CD4-positive, alpha-beta T cell treated with Interleukin-17A for 1 hour (primary cell): ENCODE data around the gene HOXA9.

Experiments used
- DNase-seq: peaks from one replicate; pipeline ENCODE4 v3.0.0-alpha.2; 2020

HOXA9 gene

DNA sequence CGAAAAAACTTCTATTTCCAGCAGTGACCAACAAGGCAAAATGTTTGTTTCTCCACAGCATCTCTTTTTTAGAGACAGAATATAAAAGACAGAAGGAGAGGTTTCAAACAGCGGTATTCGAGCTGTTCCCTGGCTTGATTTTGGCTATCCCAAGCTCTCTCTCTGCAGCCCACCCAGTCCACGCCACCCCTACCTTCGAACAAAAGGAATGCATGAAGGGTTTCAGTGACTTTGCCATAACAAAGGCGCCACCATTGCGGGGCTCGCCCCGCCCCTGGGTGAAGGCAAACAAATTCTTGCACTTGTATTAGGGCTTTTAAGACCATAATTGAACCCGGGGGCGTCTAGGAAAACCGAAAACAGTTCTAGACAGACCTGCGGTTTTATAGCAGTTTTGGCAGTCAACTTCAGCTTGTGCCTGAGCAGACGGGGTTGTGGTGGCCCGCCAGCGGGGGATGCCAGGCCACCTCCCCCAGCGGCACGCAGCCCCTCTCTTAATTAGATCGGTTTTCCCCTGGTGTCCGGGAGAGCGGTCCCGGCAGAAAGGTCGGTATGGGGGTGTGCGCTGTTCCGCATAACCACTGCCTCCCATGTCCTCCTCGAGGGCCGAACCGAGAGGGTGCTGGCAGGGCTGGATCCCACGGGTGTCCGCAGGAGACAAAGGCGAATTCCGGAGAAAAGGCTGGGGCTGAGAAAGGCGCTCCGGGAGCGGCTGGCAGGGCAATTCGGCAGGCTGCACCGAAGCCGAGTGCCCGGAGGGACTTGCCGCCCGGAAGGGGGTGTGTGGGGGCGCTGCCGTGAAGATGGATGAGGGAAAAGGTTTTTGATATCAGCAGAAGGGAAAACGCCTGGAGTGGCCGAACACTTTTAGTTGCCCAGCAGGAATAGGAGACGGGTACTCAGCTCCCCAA lies 22.4 kb upstream of the HOXA9 start:
- no peak for DNase-seq

DNA sequence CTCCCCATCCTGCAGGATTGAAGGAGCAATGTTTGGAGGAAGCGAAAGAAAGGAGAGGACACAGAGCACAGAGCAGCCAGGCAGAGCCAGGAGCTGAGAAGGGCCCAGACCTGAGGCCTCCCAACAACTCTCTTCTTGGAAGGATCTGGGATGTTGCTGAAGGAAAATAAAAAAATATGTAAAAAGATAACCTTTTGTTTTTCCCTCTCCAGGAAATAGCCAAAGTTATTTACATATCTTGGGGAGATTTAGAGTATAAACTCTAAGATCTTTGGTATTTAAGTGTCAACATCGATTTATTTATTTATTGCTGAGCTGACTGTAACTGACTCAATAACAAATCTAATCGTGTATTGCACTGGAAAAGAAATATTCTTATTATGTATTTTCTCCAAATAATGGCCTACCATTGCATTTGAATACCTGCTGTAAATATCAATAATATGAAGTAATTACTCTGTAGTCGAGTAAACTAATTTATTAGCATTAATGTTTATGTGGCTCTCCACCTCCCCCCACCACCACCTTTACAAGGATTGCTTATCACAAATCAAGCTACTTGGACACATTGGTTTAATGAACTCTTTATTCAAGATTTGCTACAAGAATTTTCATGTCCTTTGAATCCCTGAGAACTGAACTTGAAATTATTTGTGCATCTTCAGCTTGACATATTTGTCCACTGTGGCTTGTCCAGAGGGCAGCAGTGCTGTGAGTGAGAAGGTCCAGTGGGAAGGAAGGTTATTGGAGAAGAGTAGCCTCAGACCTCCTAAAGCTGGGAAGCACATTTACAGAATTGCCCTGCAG lies 21.5 kb upstream of the HOXA9 start:
- DNase-seq, result no peak

DNA sequence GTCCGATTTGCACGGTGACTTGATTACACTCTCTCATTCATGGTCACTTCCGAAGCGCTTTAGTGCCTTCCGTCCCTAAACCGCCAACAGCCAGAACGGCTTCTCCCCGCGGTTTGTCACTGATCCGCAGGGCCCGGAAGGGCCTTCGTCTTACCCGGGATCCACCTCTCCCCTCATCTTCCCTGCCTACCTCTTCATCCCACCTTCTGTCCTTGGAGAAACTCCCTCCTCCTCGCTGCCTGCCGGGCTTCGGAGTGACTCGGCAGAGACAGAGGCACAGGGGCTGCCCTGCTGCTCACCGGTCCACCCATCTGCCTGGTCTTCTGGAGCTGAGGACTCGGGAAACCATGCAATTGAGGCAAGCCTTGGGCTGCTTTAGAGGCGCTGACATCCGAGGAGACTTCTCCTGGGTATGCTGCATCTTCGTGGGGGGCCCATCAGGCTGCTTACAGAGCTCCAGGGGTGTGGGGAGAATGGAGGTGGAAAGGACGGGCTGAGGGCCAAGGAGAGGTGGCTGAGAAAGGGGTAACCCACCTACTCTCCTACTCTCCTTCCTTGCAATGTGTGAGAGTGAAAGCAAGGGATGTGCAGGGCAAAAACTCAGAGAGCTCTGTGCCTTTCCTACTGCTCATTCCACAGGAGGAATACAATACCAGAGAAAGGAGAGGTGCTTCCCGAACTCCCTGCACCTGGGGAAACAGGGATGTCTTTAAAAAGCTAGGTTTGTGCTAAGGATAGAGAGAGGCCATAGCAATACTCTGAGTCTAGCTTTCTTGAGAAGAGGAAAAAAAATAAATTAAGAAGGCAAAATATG lies 20.7 kb upstream of the HOXA9 start:
- DNase-seq, result no peak

DNA sequence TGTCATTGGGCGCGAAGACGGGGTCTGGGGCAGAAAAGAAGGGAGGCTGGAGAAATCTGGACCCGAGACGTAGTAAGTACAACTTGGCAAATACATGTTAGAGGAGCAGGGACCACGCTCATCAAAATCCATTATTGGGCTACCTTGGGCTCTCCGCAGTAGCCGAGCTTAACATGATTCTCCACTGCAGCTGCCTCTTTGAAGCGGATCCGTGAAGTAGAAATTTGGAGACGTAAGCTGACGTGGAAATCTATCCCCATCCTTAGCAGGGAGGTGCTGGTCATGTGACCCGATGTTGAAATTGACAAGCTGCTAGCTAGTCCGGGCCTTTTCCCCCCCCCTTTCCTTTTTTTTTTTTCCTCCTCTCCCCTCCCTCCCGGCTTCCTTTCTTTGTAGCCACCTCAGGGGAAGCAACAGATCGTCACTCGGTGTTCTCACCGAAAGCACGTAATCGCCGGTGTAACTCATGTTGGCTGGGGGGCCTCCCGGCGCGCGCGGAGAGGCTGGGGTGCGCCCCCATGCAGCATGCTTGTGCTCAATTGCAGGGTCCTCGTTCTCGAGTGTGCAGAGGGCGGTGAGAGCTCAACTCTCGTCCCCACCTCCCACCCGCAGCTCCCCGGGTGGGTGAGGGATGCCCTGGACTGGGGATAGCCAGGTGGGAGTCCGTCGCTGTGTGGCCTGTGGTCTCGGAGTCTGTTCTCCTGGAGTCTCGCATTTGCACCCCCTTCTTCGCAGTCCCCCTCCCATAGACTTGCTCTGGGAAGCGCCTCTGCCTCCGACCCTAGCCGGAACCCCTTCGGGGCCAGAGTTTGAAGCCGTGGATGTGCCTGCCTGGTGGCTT lies 19.9 kb upstream of the HOXA9 start, which contains the start of gene HOXA11:
Gene HOXA11, minus strand, starts transcription at position 220 of the 841 bp plus-strand sequence. Its CDS starts 88 bp downstream, at position 132.
- DNase-seq, result no peak

DNA sequence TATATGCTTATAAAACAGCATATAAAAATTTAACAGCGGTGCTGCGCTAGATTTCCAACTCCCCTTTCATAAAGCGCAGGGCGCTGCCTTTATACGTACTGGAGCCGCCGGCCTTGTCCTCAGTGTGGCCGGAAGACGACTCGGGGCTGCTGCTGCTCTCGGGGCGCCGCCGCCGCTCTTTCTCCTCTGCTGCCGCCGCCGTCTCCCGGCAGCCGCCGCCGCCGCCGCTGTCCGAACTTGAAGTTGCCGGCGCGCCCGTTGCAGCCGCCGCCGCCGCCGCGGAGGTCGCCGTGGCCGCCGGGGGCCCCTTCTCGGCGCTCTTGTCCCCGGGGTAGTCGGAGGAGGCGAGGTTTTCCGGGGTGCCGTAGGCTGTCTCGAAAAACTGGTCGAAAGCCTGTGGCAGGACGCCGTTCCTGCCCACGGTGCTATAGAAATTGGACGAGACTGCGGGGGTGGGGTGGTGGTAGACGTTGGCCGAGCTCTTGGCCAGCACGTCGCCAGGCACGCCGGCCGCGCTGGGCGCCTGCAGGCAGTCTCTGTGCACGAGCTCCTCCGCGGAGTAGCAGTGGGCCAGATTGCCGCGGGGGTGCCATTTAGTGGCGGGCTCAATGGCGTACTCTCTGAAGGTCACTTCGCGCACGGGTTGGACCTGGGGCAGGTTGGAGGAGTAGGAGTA lies 19.1 kb upstream of the HOXA9 start:
- DNase-seq, result no peak

DNA sequence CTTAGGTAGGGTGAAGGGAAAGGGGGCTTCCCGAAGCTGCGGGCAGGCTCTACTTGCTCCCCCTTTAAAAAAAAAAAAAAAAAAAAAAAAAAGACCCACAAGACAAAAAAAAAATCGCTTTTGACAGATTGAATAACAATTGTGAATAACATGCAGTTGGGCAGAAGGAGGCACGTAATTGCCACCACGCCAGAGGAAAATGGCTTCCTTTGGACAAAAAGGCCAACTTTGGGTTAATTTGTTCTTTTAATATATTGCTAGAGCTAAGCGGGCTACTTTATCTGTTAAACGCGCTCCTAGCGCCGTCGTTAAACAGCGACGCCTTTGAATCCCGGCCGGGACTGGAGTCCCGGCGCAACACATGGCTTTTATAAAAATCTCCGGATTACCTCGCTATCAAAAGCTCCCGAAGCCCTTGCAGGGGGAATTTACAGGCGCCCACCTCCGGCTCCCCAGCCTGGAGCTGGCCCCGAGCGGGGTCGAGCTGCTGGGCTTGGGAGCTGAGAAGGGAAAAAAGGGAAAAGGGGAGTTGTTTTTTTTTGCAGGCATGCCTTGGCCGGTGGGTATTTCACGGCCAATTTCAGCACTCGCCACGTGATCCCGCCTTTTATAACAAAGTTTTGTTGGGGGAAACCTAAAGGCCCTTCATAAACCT lies 18.5 kb upstream of the HOXA9 start:
- no peak for DNase-seq

DNA sequence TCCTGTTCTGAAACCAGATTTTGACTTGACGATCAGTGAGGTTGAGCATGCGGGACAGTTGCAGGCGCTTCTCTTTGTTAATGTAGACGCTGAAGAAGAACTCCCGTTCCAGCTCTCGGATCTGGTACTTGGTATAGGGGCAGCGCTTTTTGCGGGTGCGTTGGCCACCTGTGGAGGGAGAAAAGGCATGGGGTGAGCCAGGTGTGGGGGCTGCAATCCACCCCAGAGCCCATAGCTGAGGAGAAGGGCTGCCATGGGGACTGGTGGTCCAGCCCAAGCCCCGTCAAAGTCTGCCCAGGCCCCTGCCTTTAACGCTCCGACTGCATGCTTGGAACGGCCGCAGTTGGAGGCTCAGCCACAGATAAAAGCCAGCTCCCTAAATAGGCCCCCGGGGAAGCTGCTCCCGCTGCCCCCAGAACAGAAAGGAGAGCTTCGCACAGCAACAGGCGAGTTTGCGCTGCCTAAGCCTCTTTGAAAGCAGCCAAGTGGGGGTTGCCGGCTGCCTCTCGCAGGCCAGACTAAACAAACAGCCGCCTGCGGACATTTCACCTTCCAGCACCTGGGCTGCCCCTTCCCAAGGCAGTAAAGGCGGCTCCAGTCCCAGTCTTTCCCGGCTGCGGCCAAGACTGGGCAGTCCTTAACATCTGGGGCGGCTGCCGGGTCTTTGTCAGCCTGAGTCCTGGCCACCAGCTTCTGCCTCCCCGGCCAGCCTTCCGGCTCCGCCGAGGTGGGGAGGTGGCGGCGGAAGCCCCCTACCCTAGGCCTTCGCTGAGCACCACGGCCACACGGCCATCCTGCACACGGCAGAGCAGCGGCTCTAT lies 17.7 kb upstream of the HOXA9 start:
- no peak for DNase-seq

DNA sequence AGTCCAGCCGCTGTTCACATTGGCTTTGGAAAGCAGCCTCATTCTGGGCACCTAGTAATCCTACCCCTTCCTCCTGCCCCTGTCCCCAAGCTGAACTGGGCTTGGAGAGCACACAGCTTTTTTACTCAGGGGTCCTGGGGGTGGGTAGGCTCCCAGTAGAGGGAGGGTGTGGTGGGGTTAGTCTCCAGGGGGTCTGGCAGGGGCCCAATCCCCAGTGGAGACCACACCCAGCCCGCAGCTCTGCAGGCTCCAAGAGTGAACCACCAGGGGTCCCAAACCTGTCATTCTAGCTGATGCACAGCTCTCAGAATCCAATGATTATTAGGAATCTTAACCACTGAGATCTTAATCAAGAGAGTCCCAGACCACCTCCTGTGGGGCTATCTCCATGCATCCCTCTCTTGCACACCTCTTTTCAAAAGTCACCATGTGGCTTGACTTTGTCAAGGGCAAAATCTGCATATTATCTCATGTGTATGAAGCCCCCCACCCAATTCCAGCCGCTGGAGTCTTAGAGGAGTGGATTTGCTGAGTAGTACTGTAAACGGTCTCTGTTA lies 17.0 kb upstream of the HOXA9 start:
- DNase-seq, result no peak

DNA sequence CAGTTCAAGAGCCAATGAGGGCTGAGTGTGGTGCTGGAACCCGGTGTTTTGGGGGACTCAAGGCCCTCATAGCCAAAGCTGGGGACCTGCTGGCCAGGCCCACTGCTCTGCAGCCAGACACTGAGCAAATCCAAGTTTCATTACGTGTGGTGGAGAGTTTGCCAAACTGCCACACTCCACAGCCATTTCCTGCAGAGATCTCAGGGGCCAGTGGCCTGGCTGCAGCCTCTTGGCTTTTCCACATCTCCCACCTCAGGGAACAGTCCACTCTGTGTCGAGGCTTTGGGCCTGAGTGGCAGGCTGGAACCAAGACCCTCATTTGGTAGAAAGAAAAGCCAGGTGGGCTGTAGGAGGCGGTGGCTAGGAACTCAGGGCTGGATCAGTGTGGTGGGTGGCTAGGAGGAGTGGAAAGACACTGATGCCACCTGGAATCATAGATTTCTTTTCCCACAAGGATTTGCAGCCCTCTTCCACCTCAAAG lies 16.5 kb upstream of the HOXA9 start:
- no peak for DNase-seq

DNA sequence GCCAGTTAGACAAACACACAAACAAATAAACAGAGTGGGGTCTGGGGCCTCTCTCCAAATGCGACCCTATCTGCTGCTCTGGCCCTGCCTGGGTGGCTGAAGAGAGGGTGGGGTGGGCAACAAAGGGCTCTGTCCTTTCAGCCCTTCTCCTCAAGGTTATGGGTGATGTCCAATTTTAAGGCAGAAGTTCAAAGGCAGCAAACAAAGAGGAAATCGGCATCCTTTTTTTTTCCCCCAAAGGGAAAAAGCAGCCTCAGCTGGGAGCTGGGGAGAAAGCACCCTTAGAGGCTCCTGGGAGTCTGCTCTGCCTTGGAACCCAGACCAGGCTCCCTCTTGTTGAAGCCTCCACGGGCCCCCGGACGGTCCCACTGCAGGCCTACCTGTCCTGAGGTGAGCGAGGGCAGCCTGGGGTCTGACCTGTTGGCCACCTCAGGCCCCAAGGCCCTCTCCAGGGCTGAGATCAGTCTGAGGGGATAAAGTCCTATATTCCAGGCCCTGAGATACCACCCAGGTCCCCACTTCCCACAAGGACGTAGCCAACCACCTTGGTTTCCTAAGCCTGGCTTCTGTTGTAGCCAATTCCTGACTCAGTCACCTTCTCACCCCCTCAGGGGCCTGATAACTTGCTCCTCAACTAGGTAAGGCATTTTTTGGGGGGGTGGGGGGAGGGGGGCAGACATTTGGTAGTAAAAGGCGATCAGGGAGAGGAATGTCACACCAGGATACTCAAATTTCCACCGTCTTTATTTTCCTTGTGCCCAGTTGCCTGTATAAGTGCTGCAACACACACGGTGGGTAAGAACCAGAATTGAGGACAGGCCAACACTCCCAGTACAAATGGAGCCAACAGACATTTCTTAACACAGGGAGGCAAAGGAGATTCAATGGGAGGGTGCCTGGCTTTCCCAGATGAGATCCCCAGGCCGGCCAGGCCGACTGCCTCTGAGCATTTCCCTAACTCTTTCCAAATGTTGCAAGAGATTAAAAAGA lies 15.4 kb upstream of the HOXA9 start:
- DNase-seq, result no peak

DNA sequence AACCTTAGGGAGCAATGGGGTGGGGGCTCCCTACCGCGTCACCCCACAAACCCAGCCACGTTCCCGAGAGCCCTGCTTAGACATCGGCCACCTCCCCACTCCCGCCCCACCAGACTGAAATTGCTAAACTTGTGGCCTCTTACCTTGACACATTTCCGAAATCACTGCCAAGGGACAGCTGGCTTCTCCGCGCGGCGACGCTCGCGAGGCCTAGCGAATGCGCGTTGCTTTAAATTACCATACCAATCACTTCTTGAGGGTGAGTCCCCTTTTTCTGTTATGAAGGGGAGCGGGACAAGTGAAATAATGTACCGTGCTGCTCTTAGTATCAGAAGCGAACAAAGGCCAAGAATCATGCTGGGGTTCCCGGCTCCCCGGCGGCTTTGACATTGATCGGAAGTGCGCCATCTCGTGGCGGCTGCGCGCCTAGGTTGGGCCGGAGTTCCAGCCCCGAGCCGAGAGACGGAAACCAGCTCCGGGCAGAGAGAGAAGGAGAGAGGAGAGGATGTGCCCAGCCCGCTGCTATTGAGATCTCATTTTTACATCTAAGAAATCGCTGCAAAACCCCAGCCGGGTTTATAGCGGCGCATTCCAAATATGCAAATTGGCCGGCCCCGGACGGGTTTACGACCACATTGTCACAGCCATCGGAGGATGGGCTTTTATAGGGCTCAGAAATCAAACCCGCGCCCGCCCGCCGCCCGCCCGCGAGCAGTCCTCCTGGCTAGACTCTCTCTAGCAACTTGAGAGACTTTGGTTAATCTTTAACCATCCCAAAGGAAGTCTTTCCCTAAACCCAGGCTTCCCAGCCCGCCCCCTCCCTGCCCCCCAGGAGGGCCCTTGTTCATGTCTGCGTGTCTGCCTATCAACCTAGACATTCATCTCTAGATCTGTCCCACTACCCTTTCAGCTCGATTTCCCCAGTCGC lies 14.4 kb upstream of the HOXA9 start:
- peak; percentile 59 for DNase-seq

DNA sequence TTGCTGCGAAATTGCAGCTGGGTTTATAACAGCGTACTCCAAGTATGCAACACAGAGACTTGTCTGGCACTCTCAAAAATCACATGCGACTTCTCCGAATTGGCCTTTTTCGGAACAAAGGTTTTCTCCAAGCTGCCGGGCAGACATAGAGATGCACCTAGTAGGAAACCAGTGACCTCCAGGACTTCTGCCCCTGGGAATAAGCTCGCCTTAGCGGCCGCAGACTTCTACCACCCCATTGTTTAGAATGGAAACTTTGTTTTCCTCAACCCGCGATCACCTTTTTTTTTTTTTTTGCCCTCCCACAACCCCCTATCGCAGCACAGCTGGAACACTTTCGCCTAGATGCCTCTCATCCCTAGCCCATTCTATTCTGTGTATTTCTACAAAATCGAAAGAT lies 13.7 kb upstream of the HOXA9 start:
- DNase-seq, result no peak

DNA sequence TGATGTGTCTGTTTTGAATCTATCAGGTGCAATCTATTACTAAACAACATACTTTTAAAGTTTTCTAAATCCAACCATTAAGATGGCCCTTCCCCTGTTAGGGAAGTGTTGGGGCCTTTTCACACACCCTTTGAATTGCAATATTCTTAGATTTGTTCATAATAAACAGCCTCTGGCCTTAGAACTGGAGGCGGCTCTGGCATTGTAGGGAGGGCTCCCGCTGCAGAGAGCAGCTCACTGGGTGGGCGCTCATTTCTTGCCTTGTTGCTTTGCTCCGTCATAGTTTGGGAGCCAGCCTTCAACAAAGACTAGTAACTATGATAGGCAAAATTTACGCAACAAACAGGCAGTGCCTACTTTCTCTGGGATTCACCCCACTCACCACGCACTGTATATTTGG lies 13.0 kb upstream of the HOXA9 start:
- no peak for DNase-seq

DNA sequence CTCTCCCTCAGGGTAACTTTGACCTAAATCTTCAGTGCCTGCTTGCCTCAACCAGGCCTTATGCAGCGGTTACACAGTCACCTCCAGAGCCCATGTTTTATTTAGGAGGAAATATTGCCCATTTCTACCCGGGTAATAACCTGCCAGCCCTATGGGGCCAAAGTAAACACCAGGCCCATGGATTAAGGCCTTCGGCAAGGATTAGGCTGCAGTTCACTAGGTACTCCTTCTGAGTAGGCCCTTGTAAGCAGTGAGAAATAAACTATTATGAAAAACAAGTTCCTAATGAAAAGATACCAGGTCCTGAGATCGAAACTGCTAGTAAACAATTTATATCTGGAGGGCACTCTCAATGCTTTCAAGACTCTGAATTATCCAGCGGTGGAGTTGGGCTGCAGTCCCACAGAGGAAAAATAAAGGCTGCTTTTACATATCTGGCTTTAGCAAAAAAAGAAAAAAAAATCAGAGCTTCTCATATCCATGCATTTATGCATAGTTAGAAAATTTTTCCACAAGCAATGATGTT lies 12.5 kb upstream of the HOXA9 start:
- DNase-seq, result no peak

DNA sequence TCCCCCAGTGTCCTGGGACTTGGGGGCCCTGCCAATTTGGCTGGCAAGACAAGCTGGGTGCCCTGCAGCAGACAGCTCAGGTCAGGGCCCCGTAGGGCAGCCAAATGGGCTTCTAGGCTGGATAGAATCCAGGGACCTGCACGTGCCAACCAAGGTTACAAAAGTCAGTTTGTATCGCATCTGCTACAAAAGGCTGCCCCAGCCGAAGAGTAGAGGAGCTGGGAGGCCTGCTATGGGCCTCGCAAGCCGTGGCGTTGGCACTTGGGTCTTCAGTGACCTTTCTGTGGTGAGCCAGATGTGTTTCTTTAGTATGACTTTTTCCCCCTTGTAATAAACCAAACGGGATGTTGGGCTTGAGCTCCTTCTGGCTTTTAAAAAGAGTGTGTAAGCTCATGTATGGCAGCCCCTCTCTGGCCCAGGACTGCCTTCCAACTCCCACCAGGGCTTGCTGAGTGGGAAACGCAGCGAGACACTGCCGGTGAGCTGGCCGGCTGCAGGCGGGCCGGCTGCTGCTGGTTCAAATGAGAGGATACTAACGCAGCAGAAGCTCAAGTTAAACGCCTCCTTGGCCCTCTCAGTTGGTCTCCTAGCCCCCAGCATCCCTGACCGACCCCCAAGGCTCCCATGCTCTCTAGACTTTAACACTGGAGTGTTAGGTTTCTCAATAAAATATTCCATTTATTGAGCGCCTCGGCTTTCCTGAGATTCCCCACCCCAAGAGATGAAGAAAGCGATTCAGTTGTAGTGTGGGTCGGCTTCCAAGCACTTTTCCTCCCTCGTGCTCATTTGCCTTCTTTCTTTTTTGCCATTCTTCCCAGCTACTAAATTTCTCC lies 11.8 kb upstream of the HOXA9 start:
- no peak for DNase-seq

DNA sequence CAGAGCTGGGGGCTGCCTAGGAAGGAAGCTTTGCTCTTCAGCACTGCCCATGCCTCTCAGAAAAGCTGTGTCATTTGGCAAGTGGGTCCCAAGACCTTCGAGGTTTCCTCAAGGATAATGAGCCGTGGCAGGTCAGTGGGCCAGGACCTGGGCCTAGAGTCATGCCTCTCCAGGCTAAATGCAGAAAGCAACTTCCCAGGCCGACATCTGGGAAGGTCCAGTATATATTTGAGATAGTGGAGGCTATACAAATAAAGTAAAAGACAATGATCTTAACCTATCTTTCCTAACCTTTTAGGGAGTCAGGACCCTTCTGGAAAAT lies 11.1 kb upstream of the HOXA9 start:
- DNase-seq, result no peak
